LNCAP (cell line): ENCODE results near the gene ICAM5.
A peak's percentile ranks its signal among the peaks of the same experiment; 100 is the strongest.

Experiments used
- TF ChIP-seq, protein P1 (sequence below): fragments of 450-650 bp; IDR thresholded peaks from 2 replicates; pipeline ENCODE4 v1.5.1; 2017; ENCODE audit warnings: mild to moderate bottlenecking

The ICAM5 gene

DNA sequence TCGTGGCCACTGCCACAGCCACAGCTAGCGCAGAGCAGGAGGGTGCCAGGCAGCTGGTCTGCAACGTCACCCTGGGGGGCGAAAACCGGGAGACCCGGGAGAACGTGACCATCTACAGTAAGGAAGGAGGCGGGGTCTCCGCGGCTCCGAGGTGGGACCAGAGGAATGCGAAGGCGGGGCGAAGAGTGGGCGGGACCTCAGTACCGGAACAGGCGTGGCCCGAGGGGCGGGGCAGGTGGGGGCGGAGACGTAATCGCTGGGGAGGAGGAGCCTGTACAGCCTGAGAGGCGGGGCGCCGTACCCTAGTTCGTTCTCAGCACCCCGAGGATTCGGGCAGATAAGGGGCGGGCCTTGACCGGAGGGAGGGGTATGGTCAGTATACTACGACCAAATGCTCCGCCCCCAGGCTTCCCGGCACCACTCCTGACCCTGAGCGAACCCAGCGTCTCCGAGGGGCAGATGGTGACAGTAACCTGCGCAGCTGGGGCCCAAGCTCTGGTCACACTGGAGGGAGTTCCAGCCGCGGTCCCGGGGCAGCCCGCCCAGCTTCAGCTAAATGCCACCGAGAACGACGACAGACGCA is 2.5 kb downstream of the ICAM5 start:
- TF ChIP-seq, protein P1, sequence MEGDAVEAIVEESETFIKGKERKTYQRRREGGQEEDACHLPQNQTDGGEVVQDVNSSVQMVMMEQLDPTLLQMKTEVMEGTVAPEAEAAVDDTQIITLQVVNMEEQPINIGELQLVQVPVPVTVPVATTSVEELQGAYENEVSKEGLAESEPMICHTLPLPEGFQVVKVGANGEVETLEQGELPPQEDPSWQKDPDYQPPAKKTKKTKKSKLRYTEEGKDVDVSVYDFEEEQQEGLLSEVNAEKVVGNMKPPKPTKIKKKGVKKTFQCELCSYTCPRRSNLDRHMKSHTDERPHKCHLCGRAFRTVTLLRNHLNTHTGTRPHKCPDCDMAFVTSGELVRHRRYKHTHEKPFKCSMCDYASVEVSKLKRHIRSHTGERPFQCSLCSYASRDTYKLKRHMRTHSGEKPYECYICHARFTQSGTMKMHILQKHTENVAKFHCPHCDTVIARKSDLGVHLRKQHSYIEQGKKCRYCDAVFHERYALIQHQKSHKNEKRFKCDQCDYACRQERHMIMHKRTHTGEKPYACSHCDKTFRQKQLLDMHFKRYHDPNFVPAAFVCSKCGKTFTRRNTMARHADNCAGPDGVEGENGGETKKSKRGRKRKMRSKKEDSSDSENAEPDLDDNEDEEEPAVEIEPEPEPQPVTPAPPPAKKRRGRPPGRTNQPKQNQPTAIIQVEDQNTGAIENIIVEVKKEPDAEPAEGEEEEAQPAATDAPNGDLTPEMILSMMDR: no peak

DNA sequence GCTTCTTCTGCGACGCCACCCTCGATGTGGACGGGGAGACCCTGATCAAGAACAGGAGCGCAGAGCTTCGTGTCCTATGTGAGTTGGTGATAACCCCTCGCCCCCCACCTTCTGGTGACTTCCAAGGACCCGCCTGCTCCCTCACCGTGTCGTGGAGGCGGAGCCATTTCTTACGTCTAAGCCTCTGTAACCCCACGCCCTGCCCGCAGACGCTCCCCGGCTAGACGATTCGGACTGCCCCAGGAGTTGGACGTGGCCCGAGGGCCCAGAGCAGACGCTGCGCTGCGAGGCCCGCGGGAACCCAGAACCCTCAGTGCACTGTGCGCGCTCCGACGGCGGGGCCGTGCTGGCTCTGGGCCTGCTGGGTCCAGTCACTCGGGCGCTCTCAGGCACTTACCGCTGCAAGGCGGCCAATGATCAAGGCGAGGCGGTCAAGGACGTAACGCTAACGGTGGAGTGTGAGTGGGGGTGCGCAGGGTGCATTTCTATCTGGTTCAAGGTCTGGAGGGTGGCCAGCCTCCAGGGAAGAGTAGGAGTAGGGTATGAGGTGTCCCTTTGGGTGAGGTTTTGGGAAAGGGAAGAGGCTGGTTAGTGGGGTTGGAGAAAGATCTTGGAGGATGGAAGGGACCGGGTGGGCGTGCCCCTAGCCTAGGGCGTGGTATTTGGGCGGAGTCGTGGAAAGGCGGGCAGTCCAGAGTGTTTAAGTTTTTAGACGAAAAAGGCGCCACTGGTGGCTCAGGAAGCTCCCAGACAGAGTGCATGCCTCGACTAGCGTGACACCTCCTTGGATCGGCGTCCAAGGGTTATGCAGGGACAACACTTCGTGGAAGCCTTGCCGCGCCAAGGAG is 3.3 kb downstream of the ICAM5 start:
- TF ChIP-seq, protein P1: no peak

DNA sequence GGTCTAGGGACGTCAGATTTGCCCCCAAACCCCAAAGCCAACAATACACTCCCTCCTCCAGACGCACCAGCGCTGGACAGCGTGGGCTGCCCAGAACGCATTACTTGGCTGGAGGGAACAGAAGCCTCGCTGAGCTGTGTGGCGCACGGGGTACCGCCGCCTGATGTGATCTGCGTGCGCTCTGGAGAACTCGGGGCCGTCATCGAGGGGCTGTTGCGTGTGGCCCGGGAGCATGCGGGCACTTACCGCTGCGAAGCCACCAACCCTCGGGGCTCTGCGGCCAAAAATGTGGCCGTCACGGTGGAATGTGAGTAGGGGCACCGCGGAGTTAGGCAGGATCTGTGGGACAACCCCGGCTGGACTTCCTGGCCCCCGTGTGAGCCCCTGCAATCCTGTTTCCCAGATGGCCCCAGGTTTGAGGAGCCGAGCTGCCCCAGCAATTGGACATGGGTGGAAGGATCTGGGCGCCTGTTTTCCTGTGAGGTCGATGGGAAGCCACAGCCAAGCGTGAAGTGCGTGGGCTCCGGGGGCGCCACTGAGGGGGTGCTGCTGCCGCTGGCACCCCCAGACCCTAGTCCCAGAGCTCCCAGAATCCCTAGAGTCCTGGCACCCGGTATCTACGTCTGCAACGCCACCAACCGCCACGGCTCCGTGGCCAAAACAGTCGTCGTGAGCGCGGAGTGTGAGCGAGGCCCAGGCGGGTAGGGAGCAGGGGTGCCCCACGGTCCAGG is 4.0 kb downstream of the ICAM5 start:
- TF ChIP-seq, protein P1: no peak

DNA sequence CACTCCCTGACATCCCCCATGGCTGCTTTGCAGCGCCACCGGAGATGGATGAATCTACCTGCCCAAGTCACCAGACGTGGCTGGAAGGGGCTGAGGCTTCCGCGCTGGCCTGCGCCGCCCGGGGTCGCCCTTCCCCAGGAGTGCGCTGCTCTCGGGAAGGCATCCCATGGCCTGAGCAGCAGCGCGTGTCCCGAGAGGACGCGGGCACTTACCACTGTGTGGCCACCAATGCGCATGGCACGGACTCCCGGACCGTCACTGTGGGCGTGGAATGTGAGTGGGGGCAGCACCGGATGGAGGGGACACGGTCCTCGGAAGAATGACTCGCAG is 4.6 kb downstream of the ICAM5 start:
- TF ChIP-seq, protein P1: no peak

DNA sequence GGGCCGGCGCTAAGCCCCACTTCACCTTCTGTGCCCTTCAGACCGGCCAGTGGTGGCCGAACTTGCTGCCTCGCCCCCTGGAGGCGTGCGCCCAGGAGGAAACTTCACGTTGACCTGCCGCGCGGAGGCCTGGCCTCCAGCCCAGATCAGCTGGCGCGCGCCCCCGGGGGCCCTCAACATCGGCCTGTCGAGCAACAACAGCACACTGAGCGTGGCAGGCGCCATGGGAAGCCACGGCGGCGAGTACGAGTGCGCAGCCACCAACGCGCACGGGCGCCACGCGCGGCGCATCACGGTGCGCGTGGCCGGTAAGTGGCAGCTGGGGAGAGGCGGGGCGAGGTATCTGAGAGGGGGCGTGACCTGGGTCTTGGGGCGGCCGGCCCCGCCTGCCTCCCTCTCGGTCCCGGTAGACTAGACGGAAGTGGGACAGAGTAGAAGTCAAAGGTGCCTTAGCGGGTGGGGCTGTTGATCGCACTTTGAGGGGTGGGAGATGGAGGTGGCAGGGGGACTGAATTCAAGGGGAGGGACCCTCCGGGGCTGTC is 5.6 kb downstream of the ICAM5 start:
- TF ChIP-seq, protein P1: peak; percentile 19; the same call in 1 of the 2 replicates

DNA sequence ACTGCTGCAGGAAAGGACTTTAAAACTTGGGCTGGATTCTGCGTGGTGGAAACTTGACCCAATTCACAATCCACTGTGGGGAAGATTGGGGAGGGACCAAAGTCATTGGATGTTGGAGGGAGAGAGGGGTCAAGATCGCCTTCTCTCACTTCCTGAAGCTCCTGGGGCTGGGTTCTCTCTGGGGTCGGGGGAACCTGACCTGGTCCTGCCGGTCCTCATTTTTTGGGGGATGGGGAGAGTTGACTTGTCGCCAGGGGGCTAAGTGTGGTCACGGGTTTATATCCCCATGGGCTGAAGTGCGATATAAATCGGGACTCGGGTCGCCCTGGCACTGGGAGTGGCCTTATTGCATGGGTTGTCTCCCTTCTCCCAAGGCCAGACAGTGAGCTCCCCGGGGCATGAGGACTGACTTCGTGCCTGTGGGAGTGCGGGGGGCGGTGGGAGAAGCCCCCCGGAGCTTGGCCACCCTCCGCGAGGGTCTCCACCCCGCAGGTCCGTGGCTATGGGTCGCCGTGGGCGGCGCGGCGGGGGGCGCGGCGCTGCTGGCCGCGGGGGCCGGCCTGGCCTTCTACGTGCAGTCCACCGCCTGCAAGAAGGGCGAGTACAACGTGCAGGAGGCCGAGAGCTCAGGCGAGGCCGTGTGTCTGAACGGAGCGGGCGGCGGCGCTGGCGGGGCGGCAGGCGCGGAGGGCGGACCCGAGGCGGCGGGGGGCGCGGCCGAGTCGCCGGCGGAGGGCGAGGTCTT is 6.3 kb downstream of the ICAM5 start:
- TF ChIP-seq, protein P1: no peak
